Suprapubic skin (tissue), 4 donors: ENCODE results near the gene RAB14. TPM values are rescaled to one million over a fixed set of nuclear protein-coding genes. Genes with fewer than 3 reads are reported as not detected.

Source experiments
- DNase-seq, 2 donors: peaks; one replicate each; pipeline ENCODE4 v3.0.0-alpha.2; 2019; ENCODE audit warnings: low spot score in 2 of 2
- H3K27ac ChIP-seq: fragments of 200-600 bp; sonication (generic); one replicate; pipeline ENCODE4 v1.5.1; 2019
- H3K27me3 ChIP-seq: fragments of 200-600 bp; sonication (generic); one replicate; pipeline ENCODE4 v1.5.1; 2019
- H3K36me3 ChIP-seq: fragments of 200-600 bp; sonication (generic); one replicate; pipeline ENCODE4 v1.5.1; 2019
- H3K4me1 ChIP-seq: fragments of 200-600 bp; sonication (generic); one replicate; pipeline ENCODE4 v1.5.1; 2019
- H3K4me3 ChIP-seq: fragments of 200-600 bp; sonication (generic); one replicate; pipeline ENCODE4 v1.5.1; 2019; ENCODE audit warnings: mild to moderate bottlenecking
- H3K9me3 ChIP-seq: fragments of 200-600 bp; sonication (generic); one replicate; pipeline ENCODE4 v1.5.1; 2019
- EP300 ChIP-seq: sonication (generic); formaldehyde crosslinking; IDR thresholded peaks from one replicate; pipeline ENCODE4 v1.6.1; 2017; ENCODE audit warnings: antibody characterized with exemption
- POLR2A ChIP-seq, 2 donors: fragments of 450-650 bp; IDR thresholded peaks; one replicate each; pipeline ENCODE4 v1.6.1; 2017; ENCODE audit warnings: antibody characterized with exemption in 2 of 2, mild to moderate bottlenecking in 2 of 2, moderate library complexity in 2 of 2
- POLR2AphosphoS5 ChIP-seq, 3 donors: sonication (generic); formaldehyde crosslinking; IDR thresholded peaks; one replicate each; pipeline ENCODE4 v1.6.1; 2017; ENCODE audit warnings: antibody characterized with exemption in 3 of 3
- WGBS: methylation state at CpG from one replicate; pipeline ENCODE4 v1.1.5; 2018; 5-methylcytosine and 5-hydroxymethylcytosine counted together
- total RNA-seq, 4 donors: library from RNA; depleted of rRNA; stranded (reverse); fragments of >200 nt; gene quantifications; one replicate each; pipeline ENCODE4 v1.1.0, GENCODE V29; 2016
- TF ChIP-seq, protein P1 (sequence below), 2 donors: fragments of 200-600 bp in 1 of 2; fragments of 450-650 bp in 1 of 2; sonication (generic) in 1 of 2; IDR thresholded peaks; one replicate each; pipeline ENCODE4 v1.5.1; 2016 to 2019; ENCODE audit warnings: antibody characterized with exemption in 2 of 2, mild to moderate bottlenecking in 1 of 2, moderate library complexity in 1 of 2

The RAB14 gene
- total RNA-seq, 4 donors from 2014 or later, result 41.4 to 49.5 (median 45.9) TPM

DNA sequence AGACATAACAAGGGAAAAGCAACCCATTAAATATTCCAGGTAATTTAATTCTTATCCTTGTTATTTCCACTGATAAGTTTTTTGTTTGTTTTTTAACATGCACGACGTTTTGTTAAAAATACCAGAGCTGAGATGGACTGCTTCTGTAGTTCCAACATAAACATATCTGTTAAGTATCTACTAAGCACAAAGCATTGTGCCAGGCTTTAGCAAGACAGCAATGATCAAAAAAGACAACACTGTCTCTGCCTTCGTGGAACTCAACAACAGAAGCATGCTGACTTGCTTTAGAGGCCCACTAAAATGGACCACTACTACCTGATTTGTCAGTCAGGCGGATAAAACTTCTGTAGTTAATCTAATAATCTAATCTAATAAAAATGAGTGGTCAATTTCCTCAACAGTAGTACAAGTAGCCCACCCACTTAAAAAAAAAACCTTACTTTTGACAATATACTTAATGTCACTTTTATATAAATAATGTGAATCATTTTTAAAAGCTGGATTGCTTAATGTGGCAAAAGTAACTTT lies 3.1 kb downstream of the RAB14 start:
- no peaks in the 10 kb centered on the region for H3K27me3 ChIP-seq
- no peaks in the 10 kb centered on the region for H3K36me3 ChIP-seq
- DNase-seq, result no peak
- WGBS, result 21% methylated on average over 4 of the region's 4 CpGs
- peak overlapping the region; percentile 100 for H3K4me3 ChIP-seq
- no peak overlapping the region for H3K27ac ChIP-seq
- peaks cover 81% of the 10 kb centered on the region for H3K4me1 ChIP-seq
- H3K9me3 ChIP-seq, result no peaks in the 10 kb centered on the region
- TF ChIP-seq EP300 (no peak), POLR2AphosphoS5 (IDR thresholded peaks at IDR 0.05) (no peak), POLR2A (IDR thresholded peaks at IDR 0.05) (no peak)
- TF ChIP-seq, protein P1, sequence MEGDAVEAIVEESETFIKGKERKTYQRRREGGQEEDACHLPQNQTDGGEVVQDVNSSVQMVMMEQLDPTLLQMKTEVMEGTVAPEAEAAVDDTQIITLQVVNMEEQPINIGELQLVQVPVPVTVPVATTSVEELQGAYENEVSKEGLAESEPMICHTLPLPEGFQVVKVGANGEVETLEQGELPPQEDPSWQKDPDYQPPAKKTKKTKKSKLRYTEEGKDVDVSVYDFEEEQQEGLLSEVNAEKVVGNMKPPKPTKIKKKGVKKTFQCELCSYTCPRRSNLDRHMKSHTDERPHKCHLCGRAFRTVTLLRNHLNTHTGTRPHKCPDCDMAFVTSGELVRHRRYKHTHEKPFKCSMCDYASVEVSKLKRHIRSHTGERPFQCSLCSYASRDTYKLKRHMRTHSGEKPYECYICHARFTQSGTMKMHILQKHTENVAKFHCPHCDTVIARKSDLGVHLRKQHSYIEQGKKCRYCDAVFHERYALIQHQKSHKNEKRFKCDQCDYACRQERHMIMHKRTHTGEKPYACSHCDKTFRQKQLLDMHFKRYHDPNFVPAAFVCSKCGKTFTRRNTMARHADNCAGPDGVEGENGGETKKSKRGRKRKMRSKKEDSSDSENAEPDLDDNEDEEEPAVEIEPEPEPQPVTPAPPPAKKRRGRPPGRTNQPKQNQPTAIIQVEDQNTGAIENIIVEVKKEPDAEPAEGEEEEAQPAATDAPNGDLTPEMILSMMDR (IDR thresholded peaks at IDR 0.05), result no peak

DNA sequence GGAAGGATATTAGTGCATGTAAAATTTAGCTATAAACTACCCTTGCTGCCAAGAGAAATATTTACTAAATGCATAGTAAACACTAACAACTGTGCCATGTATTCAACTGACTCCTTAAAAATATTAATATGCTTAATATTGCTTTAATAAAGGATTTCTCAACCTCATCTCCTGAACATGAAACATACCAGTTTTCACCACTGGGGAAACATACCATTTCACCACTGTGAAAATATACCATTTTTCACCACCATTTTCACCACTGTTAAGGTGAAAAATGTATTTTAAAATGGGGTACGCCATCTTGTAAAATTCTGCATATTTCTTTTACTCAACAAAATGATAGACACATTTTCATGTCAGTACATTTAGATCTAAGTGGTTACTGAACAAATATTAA lies 4.5 kb downstream of the RAB14 start:
- 89% methylated on average over 1 of the region's 1 CpG for WGBS
- H3K36me3 ChIP-seq, result no peaks in the 10 kb centered on the region
- no peak overlapping the region for H3K27ac ChIP-seq
- no peak for DNase-seq
- no peaks in the 10 kb centered on the region for H3K27me3 ChIP-seq
- H3K9me3 ChIP-seq, result no peaks in the 10 kb centered on the region
- no peak overlapping the region for H3K4me3 ChIP-seq
- H3K4me1 ChIP-seq, result peaks cover 90% of the 10 kb centered on the region
- TF ChIP-seq POLR2A (IDR thresholded peaks at IDR 0.05) (no peak), EP300 (no peak)

DNA sequence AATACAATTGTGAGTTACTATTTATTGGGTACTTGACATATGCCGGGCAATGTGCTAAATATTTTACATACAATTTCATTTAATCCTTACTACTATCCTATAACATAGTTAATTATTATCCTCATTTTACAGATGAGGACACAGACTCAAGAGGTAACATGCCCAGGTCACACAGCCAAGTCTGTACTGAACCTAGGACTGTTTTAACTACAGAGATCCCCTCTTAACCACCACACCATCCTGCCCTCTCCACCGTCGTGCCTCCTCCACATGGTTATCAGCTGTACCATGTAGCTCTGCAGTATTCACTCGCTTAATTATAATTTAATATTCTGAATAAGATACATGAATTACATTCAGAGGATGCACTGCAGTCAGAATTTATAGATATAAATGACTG lies 5.3 kb downstream of the RAB14 start:
- Histone ChIP-seq H3K27ac (no peak overlapping the region), H3K36me3 (no peaks in the 10 kb centered on the region), H3K4me1 (peaks cover 95% of the 10 kb centered on the region), H3K9me3 (no peaks in the 10 kb centered on the region), H3K27me3 (no peaks in the 10 kb centered on the region), H3K4me3 (no peak overlapping the region)
- 23% methylated on average over 4 of the region's 4 CpGs for WGBS
- no peak for TF ChIP-seq POLR2A (IDR thresholded peaks at IDR 0.05)
- no peak for DNase-seq

DNA sequence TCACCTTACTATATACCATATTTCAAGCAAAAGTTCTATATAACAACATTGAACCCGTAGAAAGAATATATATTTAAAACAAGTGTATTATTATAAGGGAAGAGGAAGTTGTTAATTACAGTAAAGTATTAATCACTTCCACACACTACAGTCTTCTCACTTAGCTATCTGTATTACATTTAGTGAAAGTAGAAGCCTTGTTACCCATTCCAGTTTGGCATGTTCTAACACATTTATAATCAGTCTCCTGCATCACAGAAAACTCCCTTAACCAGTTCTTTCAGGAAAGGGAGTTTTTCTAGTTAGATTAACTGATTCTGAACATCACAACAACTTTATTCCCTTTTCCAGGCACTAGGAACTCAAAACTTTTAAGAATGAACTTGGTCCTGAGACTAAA lies 6.9 kb downstream of the RAB14 start:
- Histone ChIP-seq H3K27me3 (no peaks in the 10 kb centered on the region), H3K36me3 (no peaks in the 10 kb centered on the region), H3K4me3 (no peak overlapping the region), H3K27ac (peak overlapping the region; percentile 49), H3K9me3 (no peaks in the 10 kb centered on the region), H3K4me1 (peaks cover 98% of the 10 kb centered on the region)
- no peak for TF ChIP-seq EP300
- no peak for DNase-seq
- 6% methylated on average over 1 of the region's 1 CpG for WGBS

DNA sequence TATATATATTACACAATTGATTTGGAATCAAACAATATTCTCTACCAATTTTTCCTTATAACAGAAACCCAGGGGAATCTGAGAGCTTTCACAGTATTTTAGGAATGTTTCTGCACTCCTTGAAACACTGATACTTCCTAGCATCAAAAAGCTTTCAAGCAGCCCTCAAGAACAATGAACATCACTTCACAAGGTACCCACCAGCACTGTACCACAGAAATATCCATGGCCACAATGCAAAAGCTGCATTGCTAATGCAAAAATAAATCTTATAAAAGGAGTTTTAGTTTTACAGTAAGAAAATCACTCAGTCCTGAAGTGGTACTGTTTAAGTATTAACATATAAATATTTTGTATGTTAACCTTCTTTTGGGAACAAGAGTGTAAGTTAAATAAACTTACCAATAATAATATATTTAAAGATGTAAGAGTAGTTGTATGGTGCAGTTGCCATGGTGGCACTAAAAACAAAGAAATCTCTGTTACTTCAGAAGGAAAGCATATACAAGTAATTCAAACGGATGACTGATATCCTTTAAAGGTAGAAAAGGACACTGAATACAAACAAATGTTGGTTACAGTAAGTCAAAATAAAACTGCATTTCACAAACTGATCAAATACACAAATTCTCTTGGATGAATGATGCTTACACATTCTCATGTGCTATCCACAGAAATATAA lies 8.6 kb downstream of the RAB14 start:
- no peaks in the 10 kb centered on the region for H3K27me3 ChIP-seq
- peaks cover 85% of the 10 kb centered on the region for H3K4me1 ChIP-seq
- no peak for DNase-seq
- 0% methylated on average over 1 of the region's 1 CpG for WGBS
- H3K9me3 ChIP-seq, result no peaks in the 10 kb centered on the region
- no peak overlapping the region for H3K4me3 ChIP-seq
- TF ChIP-seq POLR2A (IDR thresholded peaks at IDR 0.05), result no peak
- TF ChIP-seq, protein P1 (IDR thresholded peaks at IDR 0.05), result no peak
- no peak for TF ChIP-seq POLR2AphosphoS5 (IDR thresholded peaks at IDR 0.05)
- no peak for TF ChIP-seq EP300
- no peaks in the 10 kb centered on the region for H3K36me3 ChIP-seq
- H3K27ac ChIP-seq, result no peak overlapping the region

DNA sequence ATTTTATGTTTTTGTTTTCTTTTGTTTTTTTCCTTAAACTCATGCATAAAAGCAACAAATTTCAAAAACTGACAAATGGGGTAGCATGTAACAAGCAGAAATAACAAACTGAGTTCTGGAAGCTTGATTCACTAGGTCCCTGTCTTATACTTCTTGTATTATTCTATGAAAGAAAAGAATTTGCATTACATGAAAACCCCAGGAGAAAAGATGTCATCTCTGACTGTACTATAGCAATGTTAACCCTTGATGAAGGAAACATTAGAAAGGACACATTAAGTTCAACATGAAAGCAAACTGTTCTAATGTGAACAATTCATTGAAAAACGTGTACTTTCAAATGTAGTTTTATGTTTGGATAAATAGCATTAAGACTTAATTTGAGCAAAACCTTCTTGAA lies 9.2 kb downstream of the RAB14 start:
- no peak for DNase-seq
- Histone ChIP-seq H3K27me3 (no peaks in the 10 kb centered on the region), H3K4me3 (no peak overlapping the region), H3K9me3 (no peaks in the 10 kb centered on the region), H3K27ac (no peak overlapping the region), H3K4me1 (peaks cover 84% of the 10 kb centered on the region), H3K36me3 (no peaks in the 10 kb centered on the region)
- 27% methylated on average over 1 of the region's 1 CpG for WGBS
- TF ChIP-seq POLR2AphosphoS5 (IDR thresholded peaks at IDR 0.05), result no peak

DNA sequence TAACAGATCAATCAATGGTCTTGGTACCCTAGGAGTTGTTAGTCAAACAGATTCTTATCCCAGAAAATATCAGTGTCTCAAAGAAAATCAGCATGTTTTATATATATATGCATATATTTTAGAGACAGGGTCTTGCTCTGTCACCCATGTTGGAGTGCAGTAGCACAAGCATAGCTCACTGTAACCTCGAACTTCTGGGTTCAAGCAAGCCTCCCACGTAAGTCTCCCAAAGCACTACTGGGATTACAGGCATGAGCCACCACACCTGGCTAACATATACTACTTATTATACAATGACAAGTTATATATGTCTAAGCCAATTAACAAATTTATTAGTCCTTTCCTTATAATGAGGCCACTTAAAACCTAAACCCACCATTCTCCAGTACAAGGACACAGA lies 10.4 kb downstream of the RAB14 start:
- Histone ChIP-seq H3K4me3 (no peak overlapping the region), H3K4me1 (peaks cover 84% of the 10 kb centered on the region), H3K27ac (no peak overlapping the region), H3K36me3 (no peaks in the 10 kb centered on the region), H3K9me3 (no peaks in the 10 kb centered on the region), H3K27me3 (no peaks in the 10 kb centered on the region)
- TF ChIP-seq POLR2AphosphoS5 (IDR thresholded peaks at IDR 0.05), result no peak
- TF ChIP-seq EP300, result no peak
- no peak for TF ChIP-seq POLR2A (IDR thresholded peaks at IDR 0.05)
- TF ChIP-seq, protein P1 (IDR thresholded peaks at IDR 0.05), result no peak
- no peak for DNase-seq
- WGBS, result 60% methylated on average over 2 of the region's 2 CpGs
